ENCODE measurements around the gene FAM170B.

- TF ChIP-seq CTCF (IDR thresholded peaks at IDR 0.05) = no peak
- TF ChIP-seq POLR2A (IDR thresholded peaks at IDR 0.05) = no peak
- no peak for TF ChIP-seq POLR2AphosphoS5 (IDR thresholded peaks at IDR 0.05)
These were observed 37.0 kb upstream of the FAM170B start for GRCh38 chr10:49170632-49171325.

Data from sigmoid colon (tissue), 4 donors.